CD4-positive, alpha-beta T cell treated with Interleukin-15 for 1 hour (primary cell): ENCODE data around the gene PVALEF.

Experiments used
- DNase-seq: peaks from one replicate; pipeline ENCODE4 v3.0.0-alpha.2; 2020

Gene PVALEF

DNA sequence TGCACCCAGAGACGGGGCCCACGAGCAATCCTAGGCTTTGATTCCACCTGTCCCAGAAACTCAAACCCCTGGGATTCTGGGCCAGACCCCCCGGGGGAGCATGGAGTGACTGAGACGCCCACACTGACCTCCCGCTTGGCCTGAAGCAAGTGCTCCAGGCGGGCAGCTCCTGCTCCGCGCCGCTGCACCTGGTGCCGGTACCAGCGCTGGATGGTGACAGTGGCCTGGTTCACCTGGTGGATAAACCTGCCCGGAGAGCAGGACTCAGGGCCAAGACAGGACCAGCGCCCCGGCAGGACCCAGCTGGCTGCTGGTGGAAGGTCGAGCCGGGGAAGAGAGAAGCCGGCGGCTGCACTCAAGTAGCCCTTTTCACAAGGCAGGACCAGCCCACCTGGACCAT lies 34.9 kb downstream of the PVALEF start:
- DNase-seq, result no peak

DNA sequence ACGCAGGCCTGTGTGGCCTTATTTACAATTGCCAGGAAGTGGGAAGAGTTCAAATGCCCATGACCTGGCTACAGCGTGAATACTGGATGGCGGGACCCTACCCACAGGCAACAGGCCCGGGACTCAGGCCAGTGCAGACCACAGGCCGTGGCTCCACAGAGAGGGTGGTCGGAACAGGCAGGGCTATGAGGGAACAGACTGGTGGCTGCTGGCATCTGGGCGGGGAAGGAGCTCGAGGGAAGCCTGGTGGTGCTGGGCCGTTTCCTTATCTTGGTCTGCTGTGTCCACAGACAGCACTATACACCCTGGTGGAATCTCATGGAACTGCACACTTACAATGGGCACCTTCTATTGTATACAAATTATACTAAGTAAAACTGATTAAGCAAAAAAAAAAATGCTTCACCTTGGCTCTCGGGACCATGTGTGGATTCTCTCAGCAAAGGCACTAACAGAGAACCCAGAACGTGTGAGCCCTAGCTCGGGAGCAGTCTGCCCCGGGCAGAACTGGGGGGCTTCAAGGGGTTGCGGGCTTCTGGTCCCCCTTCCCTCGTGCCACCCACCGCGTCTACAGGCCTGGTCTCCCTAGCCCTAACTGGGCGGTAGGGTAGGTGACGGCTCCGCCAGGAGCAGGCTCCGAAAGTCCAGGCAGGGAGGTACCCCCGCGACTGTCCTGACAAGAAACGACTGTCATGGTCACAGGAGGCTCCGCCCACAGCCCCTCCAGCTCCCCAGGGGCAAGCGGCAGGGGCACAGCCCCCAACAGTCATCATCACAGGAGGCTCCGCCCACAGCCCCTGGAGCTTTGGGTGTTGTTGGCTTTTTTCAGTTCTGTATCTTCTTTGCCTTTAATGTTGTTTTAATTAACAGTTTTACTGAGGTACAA lies 35.6 kb downstream of the PVALEF start:
- DNase-seq, result peak; percentile 33

DNA sequence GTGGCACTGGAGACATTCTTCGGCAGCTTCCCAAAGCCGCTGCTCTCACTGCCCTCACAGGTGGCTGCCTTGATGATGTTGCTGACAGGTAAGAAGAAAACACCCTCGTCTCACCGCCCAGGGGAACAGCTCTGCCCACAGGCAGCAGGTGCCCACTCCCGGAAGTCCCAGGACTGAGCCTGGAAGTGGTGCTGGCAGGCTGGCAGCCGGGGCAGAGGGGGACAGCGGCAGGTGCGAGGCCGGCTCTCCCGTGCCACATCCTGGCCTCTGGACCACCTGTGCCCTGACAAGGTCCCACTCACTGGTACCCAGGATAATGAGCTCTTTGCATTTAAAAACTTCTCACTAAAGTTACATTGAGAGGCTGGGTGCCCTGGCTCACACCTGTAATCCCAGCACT lies 37.0 kb downstream of the PVALEF start:
- no peak for DNase-seq

DNA sequence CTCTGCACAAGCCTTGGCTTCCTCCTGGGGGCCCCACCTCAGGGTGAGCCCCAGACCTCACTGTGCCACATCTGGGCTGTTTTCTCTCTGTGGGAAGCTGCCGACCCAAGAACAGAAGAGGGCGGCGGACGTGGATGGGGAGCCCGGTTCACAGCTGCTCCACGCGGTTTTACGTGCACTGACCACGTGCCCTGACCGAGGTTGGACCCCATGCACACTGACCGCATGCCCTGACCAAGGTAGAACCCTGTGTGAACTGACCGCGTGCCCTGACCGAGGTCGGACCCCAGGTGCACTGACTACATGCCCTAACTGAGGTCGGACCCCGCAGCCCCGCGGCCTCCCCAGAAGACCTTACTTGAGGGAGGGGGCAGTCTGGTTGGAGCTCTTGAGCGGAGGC lies 37.8 kb downstream of the PVALEF start:
- DNase-seq, result no peak

DNA sequence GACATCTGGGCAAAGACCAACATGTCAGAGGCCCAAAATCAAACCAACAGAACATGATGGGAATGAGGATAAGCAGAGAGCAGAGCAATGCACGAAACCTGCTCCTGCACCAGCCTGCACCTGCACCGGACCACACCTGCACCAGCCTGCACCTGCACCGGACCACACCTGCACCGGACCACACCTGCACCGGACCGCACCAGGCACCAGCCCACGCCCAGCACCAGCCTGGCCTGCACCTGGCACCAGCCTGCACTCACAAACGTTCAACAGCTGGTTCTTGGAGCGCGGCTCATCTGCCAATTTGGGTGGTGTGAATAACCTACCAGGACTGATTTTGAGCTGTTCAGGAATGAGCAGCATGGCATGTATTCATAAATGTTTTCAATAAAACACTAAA lies 39.3 kb downstream of the PVALEF start:
- DNase-seq, result no peak

DNA sequence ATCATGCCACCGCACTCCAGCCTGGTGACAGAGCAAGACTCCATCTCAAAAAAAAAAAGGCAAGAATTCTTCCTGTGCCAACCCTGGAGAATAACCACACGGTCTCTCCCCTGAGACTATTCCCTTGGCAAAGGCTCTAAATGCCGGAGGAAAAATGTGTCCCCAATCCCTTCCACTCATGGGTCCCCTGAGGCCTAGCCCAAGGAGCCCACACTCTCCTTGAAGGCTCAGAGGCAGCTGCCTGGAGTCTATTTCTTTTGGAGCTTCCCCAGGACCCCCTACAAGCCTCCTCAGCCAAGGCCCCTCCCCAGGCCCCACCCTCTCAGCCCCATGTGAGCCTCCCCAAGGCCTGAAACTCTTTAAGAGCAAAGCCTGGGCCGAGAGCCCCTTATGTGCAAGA lies 40.9 kb downstream of the PVALEF start:
- DNase-seq, result no peak

DNA sequence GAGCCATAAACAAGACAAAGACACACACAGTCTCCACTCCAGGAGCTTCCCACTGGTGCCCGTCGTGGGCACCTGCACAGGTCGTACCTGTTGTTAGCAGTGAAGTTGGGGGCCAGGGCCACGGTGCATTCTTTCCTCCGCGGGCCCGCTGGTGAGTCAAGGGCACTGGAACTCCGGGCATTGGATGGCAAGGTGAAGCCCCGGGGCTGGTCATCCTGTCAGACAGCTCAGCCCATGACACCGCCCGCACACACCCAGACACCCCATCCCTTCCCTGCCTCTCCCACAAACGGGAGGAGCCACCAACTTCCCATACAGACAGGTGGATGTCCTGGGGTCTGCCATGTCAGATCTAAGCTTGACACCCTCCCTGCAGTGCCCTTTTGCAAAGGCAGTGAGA lies 41.4 kb downstream of the PVALEF start:
- no peak for DNase-seq

DNA sequence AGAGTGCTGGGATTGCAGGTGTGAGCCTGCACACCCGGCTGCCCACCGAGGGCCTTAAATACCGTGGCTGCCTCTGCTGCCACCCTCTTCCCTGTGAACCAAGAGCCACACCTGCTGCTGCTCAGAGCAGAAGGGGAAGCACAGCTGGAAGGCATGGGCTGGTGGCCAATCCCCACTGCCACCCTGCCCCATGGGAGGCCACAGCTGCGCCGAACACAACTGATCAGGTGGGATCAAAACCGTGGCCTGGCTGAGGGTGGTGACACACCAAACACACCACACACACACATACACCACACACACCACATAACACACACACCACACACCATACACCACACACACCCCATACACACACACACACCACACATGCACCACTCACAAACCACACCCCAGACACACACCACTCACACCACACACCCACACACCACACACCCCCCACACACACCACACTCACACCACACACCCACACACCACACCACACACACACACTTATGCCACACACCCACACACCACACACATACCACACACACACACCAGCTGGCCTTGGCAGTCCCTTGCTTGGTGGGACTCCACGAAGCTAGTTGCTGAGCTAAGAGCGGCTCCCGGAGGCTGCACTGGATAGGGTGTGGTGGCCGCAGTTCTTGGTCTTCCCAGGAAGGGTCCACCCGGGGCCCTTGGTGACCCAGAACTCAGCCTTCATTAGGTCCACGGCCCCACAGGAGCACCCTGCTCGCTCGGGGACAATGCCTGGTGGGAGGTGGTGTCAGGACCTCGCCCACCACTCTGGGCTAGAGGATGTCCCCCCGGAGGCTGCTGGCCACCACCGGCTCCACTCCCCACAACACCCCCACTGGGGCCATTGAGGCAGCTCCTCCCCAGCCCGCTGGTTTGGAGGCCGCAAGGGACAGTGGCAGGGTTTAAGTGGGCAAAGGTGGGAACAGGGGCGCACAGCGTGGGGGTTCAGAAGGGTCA lies 42.6 kb downstream of the PVALEF start:
- no peak for DNase-seq

DNA sequence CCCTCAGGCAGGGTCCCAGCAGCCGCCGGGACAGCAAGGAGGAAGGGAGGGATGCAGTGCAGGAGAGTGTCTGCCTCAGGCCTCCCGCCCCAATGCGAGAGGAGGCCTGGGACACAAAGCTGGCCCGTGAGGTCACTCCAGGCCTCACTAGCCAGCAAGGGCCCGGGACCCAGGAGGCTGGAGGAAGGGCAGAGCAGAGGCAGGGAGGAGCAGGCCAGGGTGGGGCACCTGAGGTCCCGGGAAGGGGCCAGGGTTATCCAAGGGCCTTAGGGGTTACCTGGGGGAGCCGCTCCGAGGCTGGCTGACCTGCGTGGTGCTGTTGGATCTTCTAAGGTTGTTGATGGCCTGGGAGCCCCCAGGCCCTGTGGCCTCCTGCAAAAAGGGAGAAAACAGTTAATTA lies 43.3 kb downstream of the PVALEF start:
- no peak for DNase-seq

DNA sequence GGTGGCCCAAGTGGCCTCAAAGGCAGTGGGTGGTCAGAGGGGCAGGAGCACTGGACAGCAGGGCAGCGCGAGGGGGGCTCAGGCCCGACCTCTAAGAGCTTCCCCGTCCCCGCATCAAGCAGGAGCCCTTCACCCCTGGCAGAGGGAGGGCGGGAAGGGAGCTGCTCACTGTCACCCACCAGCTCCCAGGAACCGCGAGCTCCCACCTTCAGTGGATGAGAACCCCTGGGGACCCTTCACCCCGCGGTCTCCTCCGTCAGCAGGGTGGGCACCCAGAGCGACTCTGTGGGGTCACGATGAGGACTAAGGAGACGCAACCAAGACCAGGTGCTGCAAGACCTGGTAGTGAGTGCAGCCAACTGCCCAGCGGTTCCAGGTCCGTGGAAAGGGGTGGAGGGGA lies 43.8 kb downstream of the PVALEF start:
- no peak for DNase-seq

DNA sequence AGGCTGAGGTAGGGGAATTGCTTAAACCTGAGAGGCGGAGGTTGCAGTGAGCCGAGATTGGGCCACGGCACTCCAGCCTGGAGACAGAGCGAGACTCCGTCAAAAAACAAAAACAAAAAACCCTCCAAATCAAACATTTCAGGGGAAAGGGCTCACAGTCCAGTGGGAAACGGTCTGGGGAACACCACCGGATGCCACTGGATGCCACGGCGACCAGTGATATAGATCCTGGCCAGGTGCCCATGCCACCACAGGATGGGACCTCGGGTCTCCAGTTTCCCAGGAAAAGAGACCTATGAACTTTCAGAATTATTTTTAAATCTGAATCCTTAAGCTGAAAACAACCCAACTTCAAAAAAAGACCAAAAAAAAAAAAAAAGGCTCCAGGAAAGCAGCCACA lies 45.2 kb downstream of the PVALEF start:
- no peak for DNase-seq

DNA sequence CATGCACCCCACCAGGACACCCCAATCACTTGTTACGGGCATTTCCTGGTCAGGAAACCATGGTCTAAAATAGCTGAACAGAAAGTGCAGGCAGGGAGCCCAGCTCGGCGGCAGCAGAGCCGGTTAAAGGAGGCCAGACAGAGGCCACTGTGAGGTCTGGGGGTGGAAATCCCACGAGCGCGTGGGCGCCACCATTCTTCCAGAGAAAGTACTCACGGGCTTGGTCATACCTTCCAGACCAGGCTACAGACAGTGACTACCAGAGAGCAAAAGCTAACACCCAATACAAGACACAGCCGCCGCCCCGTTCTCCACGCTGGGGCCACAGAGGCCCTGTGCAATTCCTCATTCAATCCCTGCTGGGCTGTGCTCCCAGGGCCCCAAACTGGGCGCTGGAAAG lies 45.6 kb downstream of the PVALEF start:
- DNase-seq, result no peak

DNA sequence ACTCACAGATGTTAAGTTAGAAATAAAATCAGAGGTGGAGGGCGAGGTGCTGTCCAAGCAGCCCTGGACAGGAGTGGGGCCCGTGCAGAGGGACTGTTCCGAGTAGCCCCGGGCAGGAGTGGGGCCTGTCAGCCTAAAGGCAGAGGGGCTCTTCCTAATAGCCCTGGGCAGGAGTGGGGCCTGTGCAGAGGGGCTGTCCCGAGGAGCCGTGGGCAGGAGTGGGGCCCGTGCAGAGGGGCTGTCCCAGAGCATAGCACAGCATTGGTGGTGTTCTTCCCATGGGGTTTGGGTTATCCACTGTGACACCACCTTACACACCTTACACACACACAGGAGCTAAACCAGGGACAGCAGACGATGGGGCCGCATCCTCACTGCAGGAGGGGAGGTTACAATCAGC lies 47.1 kb downstream of the PVALEF start:
- DNase-seq, result no peak

DNA sequence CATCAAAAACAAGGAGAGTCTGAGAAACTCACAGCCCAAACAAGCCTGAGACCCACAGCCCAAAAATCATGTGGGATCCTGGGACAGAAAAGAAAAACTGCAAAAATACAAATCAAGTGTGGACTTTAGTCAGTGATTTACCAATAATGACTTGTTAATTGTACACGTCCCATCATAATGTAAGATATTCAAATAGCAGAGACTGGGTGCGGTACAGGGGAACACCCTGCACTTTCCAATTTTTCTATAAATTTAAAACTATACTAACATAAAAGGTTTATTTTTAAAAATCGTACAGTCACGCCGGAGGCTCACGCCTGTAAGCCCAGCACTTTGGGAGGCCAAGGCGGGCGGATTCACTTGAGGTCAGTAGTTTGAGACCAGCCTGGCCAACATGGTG lies 48.7 kb downstream of the PVALEF start:
- DNase-seq, result no peak

DNA sequence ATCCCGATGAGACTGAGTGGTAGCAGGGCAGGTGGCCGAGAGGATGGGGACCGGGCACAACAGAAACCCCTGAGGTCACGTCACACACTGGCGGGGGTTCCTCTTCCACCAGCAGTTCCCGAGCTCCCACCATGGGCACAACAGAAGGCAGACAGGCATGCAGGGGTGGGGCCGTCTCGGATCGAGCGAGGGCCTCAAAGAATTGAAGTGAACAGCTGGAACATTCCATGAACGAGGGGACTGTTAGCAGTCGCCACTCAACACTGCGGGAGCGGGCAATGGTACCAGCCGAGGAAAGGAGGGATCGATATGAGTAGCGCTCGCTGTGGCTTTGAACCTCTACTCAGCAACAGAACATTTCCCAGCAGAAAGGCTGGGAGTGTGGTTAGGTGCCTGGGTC lies 52.2 kb downstream of the PVALEF start:
- DNase-seq, result no peak

DNA sequence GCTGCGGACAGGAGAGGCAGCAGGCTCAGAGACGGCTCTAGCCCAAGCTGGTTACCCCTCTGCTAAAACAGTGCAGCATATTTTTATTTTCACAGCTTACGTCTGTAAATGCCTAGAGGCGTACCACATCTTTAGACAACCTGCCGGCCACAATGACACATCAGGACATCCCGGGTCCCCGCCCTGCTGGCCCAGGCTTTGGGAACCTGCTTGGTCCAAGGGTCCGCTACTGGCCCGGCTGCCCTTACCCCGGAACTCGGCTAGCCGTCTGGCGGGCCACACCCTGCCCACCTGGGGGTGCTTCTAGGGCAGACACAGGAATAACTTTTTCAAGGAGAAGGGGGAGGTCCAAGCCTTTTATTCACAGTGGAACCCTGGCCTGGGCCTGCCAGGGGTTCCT lies 53.2 kb downstream of the PVALEF start:
- no peak for DNase-seq

DNA sequence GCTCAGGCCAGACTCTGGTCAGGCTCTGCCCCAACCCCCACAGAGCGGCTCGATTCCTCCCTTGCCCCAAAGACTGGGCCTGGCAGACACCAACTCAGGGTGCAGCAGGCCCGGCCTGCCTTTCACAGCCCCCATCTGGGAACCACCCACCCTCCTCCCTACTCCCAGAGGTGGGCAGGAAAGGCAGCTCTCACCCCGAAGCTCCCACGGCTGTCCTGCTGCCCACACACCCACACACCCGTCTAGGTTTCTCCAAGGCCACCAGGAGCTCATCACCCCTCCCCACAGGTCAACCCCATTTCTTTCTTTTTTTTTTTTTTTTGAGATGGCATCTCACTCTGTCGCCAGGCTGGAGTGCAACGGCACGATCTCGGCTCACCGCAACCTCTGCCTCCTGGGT lies 53.7 kb downstream of the PVALEF start:
- DNase-seq, result no peak

DNA sequence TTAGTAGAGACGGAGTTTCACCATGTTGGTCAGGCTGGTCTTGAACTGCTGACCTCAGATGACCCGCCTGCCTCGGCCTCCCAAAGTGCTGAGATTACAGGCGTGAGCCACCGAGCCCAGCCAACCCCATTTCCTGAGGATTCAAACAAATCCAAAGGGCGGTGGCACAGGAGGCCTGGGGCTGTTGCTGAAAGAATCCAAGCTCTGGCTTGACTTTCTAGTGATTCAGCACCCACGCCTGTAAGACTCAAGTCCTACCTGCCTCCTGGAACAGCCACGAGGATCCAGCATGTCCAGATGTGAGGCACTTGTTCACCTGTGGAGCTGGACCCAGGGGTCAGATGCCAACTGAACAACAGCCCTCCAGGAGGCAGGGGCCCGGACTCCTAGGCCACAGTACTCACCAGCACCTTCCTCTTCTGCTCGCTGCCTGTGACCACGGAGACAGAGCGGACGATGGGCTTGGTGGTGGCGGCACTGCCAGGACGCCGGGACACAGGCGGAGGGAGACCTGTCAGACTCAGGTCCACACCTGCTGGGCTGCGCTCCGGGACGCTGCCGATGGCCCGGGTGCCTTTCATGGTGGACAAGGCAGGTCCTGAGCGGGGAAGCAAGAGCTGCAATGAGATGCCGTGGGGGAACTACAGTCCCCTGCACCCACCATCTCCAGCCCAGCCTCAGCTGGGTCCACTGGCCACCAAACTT lies 54.3 kb downstream of the PVALEF start:
- no peak for DNase-seq

DNA sequence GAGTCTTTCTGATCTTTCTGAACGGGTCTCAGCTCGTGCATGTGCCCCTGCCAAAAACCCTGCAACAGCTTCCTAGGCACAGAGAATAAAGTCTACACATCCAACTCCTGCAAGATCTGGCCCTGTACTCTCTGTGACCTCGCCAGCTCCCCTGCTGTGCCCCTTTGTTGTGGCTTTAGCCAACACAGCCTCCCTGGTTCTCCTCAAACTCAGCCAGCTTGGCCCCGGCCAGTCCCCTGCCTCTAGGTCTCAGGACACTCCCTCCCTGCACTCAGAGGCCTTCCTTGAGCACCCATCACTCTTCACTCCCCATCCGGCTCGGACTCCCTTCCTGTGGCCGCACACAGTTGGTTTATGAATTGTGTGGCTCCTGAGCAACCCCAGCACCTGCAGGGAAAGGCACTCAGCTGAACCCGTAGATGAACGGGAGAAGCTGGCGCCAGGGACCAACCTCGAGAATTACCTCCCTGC lies 56.1 kb downstream of the PVALEF start:
- no peak for DNase-seq

DNA sequence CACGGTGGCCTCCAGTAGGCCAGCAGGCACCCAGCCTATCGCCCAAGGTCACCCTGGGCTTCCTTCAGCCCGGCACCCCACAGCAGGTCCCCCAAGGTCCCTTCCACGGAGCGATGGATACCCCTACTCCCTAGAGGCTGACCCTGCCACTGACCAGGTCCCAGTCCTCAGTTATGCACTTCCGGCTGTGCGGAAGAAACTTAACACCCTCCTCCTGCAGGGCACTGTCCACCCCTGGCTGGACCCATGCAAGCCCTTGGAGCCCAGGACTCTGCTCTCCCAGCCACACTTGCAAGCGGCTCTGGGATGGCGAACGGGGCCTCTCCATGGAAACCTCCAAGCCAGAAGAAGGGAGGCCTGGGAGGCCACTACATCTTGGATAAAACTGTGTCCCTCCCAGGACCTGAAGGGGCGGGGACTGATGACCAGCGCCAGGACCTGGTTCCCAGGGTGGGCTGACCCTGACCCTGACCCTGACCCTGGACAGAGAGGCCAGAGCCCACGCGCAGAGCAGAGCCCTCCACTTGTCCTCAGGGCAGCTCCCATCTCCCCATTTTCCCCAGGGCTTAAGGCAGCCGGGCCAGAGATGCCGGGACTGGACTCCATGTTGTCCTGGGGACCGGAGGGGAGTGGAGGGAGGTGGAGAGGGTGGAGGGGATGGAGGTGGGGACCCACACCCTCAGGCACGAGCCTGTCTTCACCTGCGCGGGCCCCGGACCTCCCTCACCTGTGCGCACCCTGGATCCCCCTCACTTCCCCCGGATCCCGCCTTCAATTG lies 56.7 kb downstream of the PVALEF start:
- no peak for DNase-seq

DNA sequence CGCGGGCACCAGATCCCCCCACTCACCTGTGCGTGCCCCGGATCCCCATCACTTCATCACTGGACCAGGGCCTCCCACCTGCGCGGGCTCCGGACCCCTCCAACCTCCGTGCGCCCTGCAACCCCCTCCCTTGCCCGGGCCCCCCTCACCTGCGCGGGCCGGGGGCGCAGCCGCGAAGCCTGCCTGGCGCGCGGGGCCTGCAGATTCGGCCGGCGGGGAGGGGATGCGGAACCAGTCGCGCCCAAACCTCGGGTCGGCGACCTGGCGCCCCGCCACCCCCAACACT lies 57.3 kb downstream of the PVALEF start:
- DNase-seq, result no peak

DNA sequence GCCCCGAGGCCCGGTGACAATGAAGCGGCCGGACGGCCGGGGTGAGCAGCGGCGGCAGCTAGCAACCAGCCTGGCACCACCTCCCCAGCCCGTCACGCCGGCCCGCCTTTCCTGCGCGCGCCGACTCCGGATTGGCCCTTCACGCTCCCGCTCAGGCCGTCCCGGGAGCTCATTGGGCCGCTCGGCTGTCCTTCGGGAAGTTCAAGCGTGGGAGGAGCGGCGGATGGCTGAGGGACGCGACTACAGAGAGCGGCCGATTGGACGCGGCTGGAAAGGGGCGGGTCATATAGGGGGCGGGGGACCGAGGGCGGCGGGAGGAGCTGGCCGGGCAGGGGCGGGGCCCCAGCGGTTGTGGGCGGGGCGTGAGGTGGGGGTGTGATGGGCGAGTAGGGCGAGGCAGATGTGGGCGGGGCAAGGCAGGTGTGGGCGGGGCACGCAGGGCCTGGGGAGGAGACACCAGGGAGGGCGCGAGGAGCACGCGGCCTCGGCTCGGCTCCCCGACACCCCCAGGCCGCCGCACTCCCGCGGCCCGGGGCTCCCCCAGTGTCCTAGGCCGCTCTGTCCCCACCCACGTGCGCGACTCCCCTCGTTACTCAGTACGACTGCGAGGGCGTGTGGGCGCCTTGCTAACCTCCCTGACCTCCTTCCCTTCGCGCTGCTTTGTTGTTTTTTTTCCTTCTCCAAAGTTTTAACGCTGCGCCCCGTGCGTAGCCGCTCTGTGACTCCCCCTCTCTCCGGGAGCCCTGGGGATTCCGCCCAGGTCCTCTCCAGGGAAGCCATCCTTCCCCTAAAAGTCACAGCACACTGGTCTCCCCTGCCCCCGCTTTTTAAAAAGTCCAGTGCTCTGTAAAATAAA lies 57.8 kb downstream of the PVALEF start, which contains the start of gene CEP131:
Gene CEP131 (minus strand): TSS at position 60 of the 856 bp plus-strand sequence. CDS start 2,909 bp downstream, outside the sequence.
- peak; percentile 99 for DNase-seq
